HG03439 (cell line): ENCODE data around the gene LIPT2.
A peak's percentile ranks its signal among the peaks of the same experiment; 100 is the strongest.
"Not testable (repeated sequence)": the region's sequence is repeated elsewhere in the genome, so short reads cannot be mapped to it uniquely, and the experiment has no call there.

Source experiments
- ATAC-seq: cut with Tn5 transposase; IDR thresholded peaks from one replicate; pipeline ENCODE4 v1.9.1; 2021; ENCODE audit warnings: mild to moderate bottlenecking, moderate library complexity; ENCODE audit not compliant: unreplicated experiment

Gene LIPT2

GRCh38 chr11:74492974-74493790, at the start of gene LIPT2:
Gene LIPT2, minus strand, starts transcription at chr11:74493724. Its CDS starts 21 bp downstream, at chr11:74493703.
- peak; percentile 97 for ATAC-seq

- no peak for ATAC-seq
Observed at GRCh38 chr11:74541466-74541865, 47.9 kb upstream of the LIPT2 start.

- ATAC-seq = no peak
Observed at GRCh38 chr11:74540270-74540669, 46.7 kb upstream of the LIPT2 start.

GRCh38 chr11:74538680-74539079, 45.2 kb upstream of the LIPT2 start:
- no peak for ATAC-seq

- ATAC-seq = no peak
Observed at GRCh38 chr11:74535371-74536160, 42.0 kb upstream of the LIPT2 start.

GRCh38 chr11:74534946-74535275, 41.4 kb upstream of the LIPT2 start:
- ATAC-seq = not testable (repeated sequence)

GRCh38 chr11:74534216-74534945, 40.9 kb upstream of the LIPT2 start:
- no peak for ATAC-seq

GRCh38 chr11:74533421-74533820, 39.9 kb upstream of the LIPT2 start:
- ATAC-seq = no peak

GRCh38 chr11:74532501-74533246, 39.1 kb upstream of the LIPT2 start:
- no peak for ATAC-seq

- ATAC-seq = no peak
Observed at GRCh38 chr11:74524978-74525377, 31.5 kb upstream of the LIPT2 start.

- no peak for ATAC-seq
Observed at GRCh38 chr11:74524501-74524900, 31.0 kb upstream of the LIPT2 start.

GRCh38 chr11:74522776-74523175, 29.3 kb upstream of the LIPT2 start:
- ATAC-seq = no peak

GRCh38 chr11:74521666-74522252, 28.2 kb upstream of the LIPT2 start:
- no peak for ATAC-seq

GRCh38 chr11:74520927-74521665, 27.6 kb upstream of the LIPT2 start:
- ATAC-seq = no peak

GRCh38 chr11:74520316-74520715, 26.8 kb upstream of the LIPT2 start:
- no peak for ATAC-seq

- no peak for ATAC-seq
Observed at GRCh38 chr11:74519710-74520109, 26.2 kb upstream of the LIPT2 start.

GRCh38 chr11:74517592-74517991, 24.1 kb upstream of the LIPT2 start:
- not testable (repeated sequence) for ATAC-seq

GRCh38 chr11:74507582-74507981, 14.1 kb upstream of the LIPT2 start:
- ATAC-seq = no peak

- ATAC-seq = no peak
Observed at GRCh38 chr11:74506823-74507222, 13.3 kb upstream of the LIPT2 start.

GRCh38 chr11:74505911-74506310, 12.4 kb upstream of the LIPT2 start:
- no peak for ATAC-seq
